Measurements from ENCODE around the gene SETD1B.

SETD1B gene

DNA sequence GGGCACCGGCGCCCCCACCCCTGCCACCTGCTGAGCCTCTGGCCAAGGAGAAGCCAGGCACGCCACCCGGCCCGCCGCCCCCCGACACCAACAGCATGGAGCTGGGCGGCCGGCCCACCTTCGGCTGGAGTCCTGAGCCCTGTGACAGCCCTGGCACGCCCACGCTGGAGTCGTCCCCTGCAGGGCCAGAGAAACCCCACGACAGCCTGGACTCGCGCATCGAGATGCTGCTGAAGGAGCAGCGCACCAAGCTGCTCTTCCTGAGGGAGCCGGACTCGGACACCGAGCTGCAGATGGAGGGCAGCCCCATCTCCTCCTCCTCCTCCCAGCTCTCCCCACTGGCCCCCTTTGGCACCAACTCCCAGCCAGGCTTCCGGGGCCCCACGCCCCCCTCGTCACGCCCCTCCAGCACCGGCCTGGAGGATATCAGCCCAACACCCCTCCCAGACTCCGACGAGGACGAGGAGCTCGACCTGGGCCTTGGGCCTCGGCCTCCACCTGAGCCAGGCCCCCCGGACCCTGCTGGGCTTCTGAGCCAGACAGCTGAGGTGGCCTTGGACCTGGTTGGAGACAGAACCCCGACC, 6.5 kb downstream of the SETD1B start:
- no peak for DNase-seq

DNA sequence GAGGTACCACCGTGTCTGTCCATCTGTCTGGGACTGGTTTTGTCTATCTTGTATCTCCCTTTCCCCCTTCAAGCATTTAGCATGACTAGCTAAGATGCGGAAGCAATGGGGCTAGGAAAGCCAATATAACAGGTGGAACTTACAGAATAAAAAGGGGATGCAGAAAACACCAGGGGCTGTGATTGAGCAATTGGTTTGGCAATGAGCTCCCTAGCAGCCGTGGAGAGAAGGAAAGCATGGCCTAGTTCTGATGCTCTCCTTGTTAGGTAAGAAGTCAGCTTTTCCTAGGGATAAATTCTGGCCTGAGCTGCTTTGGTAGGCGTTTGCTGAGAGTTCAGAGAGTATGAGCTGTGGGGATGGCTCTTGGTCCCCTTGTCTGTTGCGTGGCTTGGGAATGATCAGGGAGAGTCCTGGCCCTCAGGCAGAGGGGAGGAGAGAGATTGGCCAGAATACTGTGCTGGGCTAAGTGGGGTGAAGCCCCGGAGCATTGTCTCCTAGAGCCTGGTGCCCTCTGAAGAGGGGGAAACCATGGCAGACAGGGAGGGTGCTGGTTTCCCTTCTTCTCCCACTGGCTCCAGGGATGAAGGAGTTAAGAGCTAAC, 7.1 kb downstream of the SETD1B start:
- DNase-seq, result no peak

DNA sequence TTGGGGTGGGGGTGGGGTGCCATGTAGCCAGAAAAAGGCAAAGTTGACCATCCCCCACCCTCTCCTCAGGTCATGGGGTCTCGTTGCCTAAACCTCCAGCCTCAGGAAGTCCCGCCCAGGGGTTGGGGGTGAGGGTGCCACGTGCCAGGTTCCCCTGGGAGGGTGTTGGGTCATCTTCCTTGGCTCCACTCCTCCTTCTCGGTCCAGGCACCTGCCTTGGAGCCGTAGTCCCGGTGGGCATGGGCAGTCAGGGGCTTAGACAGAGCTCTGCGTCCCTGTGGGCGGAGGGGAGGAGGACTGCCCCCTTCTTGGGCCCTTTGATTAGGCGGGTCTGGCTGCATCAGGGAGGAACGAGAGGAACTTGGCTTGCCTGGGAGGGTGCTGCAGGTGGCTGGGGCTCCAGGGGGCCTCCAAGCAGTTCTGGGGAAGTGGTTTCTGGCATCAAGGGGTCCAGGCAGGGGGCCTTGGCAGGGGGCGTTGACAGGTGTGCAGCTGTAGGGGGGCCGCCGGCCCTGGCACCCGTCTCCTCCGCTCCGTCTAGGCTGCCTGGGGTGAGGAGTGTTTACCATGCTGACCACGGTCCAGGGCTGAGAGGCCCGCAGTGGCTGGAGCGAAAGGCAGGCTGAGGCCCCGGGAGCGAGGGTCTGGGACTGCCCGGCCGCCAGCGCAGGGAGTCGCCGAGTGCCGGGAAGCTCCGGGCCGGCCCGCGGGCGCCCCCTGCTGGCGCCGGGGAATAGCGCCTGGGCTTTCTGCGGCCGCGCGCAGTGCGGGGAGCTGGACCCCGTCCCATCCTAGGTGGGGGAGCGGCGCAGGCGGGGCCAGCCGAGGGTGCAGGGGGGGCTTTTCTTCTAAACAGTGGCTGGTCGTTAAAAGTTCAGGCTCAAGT, 7.9 kb downstream of the SETD1B start:
- DNase-seq, result peak in 1 of 2 experiments; percentile 51

DNA sequence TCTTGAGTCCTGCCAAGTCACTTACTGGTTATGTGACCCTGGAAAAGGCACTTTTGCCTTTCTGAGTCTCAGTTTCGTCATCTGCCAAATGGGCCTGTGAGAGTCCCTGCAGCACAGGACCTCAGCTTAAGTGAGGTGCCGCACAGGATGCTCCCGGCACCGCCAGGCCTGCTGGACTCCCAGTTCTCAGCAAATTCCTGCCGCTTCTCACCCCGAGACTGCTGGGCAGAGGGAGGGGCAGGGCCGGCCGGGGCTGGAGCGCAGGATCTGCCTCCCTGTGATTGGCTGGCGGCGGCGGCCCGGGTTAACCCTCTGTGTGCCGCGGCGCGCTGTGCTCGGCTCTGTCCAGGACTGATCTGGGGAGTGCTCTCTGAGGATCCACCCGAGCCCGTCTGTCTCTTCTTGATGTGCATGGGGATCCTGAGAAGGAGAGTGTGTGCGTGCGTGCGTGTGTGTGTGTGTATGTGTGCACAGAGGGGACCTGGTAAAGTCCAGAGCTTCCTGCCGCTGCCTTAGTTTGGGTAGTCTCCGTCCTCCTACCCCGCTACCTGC, 8.6 kb downstream of the SETD1B start:
- peak in 1 of 2 experiments; percentile 35 for DNase-seq

- DNase-seq, result no peak
These were observed 9.4 kb downstream of the SETD1B start for GRCh38 chr12:121812921-121813896.

- DNase-seq, result no peak
These were observed 10.1 kb downstream of the SETD1B start for GRCh38 chr12:121813951-121814350.

DNA sequence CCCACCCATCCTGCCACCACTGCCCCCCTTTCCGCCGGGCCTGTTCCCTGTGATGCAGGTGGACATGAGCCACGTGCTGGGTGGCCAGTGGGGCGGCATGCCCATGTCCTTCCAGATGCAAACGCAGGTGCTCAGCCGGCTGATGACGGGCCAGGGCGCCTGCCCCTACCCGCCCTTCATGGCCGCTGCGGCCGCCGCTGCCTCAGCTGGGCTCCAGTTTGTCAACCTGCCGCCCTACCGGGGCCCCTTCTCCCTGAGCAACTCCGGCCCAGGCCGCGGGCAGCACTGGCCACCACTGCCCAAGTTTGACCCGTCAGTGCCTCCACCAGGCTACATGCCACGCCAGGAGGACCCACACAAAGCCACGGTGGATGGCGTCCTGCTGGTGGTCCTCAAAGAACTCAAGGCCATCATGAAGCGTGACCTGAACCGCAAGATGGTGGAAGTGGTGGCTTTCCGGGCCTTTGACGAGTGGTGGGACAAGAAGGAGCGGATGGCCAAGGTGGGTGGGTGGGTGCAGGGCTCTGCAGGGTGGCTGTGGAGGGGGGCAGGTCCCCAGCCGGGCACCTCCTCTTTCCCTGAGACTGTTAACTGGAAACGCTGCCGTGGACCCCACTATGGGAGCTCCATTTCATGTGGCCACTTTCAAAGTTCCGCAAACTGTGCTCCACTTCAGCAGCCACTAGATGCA, 10.8 kb downstream of the SETD1B start:
- DNase-seq, result no peak

DNA sequence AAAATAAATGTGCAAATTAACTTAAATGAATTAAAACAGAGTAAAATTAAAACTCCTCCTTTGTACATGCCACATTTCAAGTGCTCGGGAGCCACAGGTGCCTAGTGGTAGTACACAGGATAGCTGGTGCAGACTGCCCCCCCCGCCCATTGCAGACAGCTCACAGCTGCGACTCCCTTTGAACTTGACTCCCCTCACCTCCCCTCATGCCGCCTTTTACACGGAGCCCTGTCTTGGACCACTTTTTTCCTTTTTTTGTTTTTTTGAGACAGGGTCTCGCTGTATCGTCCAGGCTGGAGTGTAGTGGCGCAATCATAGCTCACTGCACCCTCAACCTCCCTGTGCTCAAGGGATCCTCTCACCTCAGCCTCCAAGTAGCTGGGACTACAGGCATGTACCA, 11.5 kb downstream of the SETD1B start:
- DNase-seq, result no peak

DNA sequence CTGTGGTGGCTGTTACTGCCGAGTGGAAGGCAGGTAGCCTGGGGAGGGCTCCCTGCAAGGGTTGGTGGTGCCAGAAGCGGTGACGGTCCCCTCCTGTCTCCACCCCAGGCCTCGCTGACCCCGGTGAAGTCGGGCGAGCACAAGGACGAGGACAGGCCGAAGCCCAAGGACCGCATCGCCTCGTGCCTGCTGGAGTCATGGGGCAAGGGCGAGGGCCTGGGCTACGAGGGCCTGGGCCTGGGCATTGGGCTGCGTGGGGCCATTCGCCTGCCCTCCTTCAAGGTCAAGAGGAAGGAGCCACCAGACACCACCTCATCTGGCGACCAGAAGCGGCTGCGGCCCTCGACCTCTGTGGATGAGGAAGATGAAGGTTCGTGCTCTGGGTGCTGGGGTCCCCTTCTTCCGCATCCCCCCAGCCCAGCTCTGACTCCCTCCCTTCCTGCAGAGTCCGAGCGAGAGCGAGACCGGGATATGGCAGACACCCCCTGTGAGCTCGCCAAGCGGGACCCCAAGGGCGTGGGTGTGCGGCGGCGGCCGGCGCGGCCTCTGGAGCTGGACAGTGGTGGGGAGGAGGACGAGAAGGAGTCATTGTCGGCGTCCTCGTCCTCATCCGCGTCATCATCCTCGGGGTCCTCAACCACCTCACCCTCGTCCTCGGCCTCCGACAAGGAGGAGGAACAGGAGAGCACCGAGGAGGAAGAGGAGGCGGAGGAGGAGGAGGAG, 13.3 kb downstream of the SETD1B start:
- DNase-seq, result no peak

DNA sequence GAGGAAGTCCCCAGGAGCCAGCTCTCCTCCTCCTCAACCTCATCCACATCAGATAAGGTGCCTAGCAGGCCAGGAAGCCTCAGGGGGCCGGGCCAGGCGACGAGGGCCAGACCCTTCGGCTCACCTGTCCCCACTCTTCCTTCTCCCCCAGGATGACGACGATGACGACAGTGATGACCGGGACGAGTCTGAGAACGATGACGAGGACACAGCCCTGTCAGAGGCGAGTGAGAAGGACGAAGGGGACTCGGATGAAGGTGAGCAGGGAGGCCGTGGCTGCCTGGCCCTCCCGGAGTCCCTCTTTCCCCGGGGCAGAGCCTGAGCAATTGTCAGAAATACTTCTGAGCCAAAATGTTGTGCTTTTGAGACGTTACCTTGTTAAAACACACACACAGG, 13.8 kb downstream of the SETD1B start:
- no peak for DNase-seq

- no peak for DNase-seq
These were observed 15.6 kb downstream of the SETD1B start for GRCh38 chr12:121819212-121819949.

GRCh38 chr12:121820056-121820455, 16.2 kb downstream of the SETD1B start:
- no peak for DNase-seq

- DNase-seq, result no peak
These were observed 18.7 kb downstream of the SETD1B start for GRCh38 chr12:121822393-121823100.

GRCh38 chr12:121823101-121823726, 19.4 kb downstream of the SETD1B start:
- DNase-seq, result no peak

DNA sequence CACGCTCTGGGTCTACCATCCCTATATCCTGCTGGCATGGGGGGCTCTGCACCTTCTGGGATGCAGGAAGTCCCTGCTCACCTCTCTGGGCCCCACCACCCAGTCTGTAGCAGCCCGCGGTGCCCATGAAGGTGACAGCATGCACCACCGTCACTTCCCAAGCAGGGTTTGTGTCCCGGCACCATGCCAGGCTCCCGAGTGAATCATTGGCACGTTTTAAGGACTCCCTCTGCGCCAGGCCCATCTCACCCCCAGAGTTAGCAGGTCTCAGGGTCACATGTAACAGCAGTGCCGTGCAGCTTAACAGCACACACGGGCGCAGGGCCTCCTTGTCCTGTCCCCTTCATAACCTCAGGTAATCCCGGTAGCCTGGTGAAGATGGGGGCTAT, 19.9 kb downstream of the SETD1B start:
- DNase-seq, result no peak

DNA sequence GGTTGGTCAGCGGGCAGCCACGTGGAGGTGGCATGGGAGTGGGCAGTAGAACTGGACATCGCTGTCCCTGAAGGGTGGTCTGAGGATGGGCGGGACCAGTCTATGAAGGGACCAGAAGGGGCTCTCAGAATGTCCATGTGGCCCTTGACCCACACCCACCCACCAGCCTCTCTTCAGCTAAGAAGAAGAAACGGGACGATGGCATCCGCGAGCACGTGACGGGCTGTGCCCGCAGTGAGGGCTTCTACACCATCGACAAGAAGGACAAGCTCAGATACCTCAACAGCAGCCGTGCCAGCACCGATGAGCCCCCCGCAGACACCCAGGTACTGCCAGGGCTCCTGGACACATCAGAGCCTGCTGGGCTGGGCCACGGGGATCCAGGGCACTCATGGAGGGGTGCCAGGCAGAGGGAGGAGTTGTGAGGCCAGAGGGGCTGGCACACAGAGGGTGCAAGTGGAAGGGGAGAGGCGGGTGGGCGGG, 21.3 kb downstream of the SETD1B start:
- DNase-seq, result no peak

DNA sequence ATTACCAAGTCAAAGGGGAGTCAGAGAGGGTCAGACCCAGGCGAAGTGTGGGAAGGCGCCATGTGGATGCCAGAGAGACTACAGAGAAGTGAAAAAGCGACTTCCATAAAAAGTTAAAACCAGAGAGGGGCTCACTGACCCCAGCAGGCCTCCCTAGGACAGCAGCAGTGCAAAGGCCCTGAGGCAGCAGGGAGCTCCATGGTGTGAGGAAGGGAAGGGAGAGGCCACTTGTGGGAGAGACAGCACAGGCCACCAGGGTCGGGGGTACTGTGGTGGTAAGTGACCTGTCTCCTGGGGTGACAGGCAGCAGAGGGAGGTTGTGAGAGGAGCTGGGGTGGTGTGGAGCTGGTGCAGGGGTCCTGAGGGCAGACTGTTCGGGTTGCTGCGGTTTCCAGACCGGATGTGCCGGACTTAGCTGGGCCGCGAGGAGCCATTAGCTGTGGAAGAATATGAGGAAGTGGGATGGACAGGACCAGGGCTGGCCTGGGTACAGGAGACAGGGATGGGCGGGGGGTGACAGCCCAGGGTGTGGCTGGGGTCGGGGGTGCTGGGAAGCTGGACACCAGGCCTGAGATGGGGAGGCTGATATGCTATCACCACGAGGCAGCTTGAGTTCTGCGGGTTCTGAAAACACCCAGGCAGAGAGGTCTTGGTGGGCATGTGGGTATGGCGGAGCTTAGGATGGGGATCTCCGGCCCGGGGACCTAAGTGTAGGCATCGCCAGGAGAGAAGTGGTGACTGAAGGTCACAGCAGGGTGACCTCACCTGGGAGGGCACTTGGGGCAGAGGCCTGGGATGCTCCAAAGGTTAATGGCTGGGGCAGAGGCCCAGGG, 22.7 kb downstream of the SETD1B start:
- no peak for DNase-seq
